H1 (cell line): ENCODE results near the gene PLEKHO1. TPM values are rescaled to one million over a fixed set of nuclear protein-coding genes. Genes with fewer than 3 reads are reported as not detected.

Experiments used
- CEBPB ChIP-seq: IDR thresholded peaks from 2 replicates; pipeline ENCODE4 v1.6.1; 2012; ENCODE audit warnings: low read depth, low read length
- CHD2 ChIP-seq: IDR thresholded peaks from 2 replicates; pipeline ENCODE4 v1.6.1; 2012; ENCODE audit warnings: low read length, improper control_type of control experiment
- CHD7 ChIP-seq: fragments of 300-600 bp; sonication (generic); IDR thresholded peaks from 2 replicates; pipeline ENCODE4 v1.7.1; 2012; ENCODE audit warnings: low read length, moderate library complexity, mild to moderate bottlenecking, inconsistent platforms; ENCODE audit not compliant: insufficient replicate concordance
- CTBP2 ChIP-seq: IDR thresholded peaks from 2 replicates; pipeline ENCODE4 v1.7.0; 2011; ENCODE audit warnings: borderline replicate concordance, mild to moderate bottlenecking, moderate library complexity, mixed read lengths, low read length; ENCODE audit not compliant: insufficient read depth, insufficient read length
- KDM4A ChIP-seq: IDR thresholded peaks from one replicate; pipeline ENCODE4 v1.7.1; 2012; ENCODE audit warnings: low read depth, mild to moderate bottlenecking, moderate library complexity, low read length, inconsistent platforms; ENCODE audit not compliant: severe bottlenecking
- NRF1 ChIP-seq: IDR thresholded peaks from 2 replicates; pipeline ENCODE4 v1.6.1; 2011; ENCODE audit warnings: mild to moderate bottlenecking, low read depth, low read length, improper control_type of control experiment
- SAP30 ChIP-seq: fragments of 300-600 bp; sonication (generic); IDR thresholded peaks from 2 replicates; pipeline ENCODE4 v1.7.1; 2012; ENCODE audit warnings: low read length, moderate library complexity, mild to moderate bottlenecking, inconsistent platforms; ENCODE audit not compliant: insufficient read depth, insufficient replicate concordance
- SIN3A ChIP-seq, 2 experiments: IDR thresholded peaks in 1 of 2; conservative IDR thresholded peaks in 1 of 2; 2 replicates each; pipeline ENCODE4 v1.6.1; 2011 to 2012; ENCODE audit warnings: low read length in 2 of 2, improper control_type of control experiment in 1 of 2, low read depth in 1 of 2, mild to moderate bottlenecking in 1 of 2
- SIX5 ChIP-seq: IDR thresholded peaks from 2 replicates; pipeline ENCODE4 v1.6.1; 2011; ENCODE audit warnings: mild to moderate bottlenecking, low read depth, low read length
- polyA plus RNA-seq, 7 experiments: library from polyadenylated mRNA; depleted of rRNA in 3 of 7; stranded (reverse) in 5 of 7; unstranded in 2 of 7; fragments of >200 nt in 5 of 7; fragments of 200-250 nt in 2 of 7; gene quantifications; 1 replicate in 5 of 7; 2 replicates in 1 of 7; 4 replicates in 1 of 7; pipeline versions ENCODE4 v1.2.1 to v1.2.3, GENCODE V29; 2011 to 2013; ENCODE audit warnings: missing spikeins in 2 of 7, mixed read lengths in 2 of 7
- total RNA-seq: library from RNA; stranded (reverse); fragmentation: NEBNext Ultra II Directional; extraction: Animal tissue kit (Norgen Biotek cat#: 25700); gene quantifications from 2 replicates; pipeline ENCODE4 v1.2.1, GENCODE V29; 2021

PLEKHO1 gene
- total and polyA plus RNA-seq, 2 of the 8 experiments (the other 6 are each of a cell fraction or from before 2014, with no cell fraction given) = 23.2 to 37.0 TPM

- TF ChIP-seq CHD7 (no peak), NRF1 (no peak), SIX5 (no peak), SAP30 (no peak), CTBP2 (peak; percentile 39), CEBPB (no peak), SIN3A (conservative IDR thresholded peaks at IDR 0.05 in 1 of 2, IDR thresholded peaks at IDR 0.05 in 1 of 2; ENCODE audit: low read depth in 1 of 2, low read length in 2 of 2) (no peak), KDM4A (no peak), CHD2 (no peak)
These were observed 16.2 kb downstream of the PLEKHO1 start (continued) for GRCh38 chr1:150165622-150166612.
